HG02970 (cell line): ENCODE data around the gene CCL25.
"Not testable (repeated sequence)": the region's sequence is repeated elsewhere in the genome, so short reads cannot be mapped to it uniquely, and the experiment has no call there.

Experiments
- ATAC-seq: cut with Tn5 transposase; IDR thresholded peaks from one replicate; pipeline ENCODE4 v1.9.1; 2021; ENCODE audit warnings: mild to moderate bottlenecking, moderate library complexity, moderate number of reproducible peaks; ENCODE audit not compliant: unreplicated experiment, low FRiP score

Gene CCL25

DNA sequence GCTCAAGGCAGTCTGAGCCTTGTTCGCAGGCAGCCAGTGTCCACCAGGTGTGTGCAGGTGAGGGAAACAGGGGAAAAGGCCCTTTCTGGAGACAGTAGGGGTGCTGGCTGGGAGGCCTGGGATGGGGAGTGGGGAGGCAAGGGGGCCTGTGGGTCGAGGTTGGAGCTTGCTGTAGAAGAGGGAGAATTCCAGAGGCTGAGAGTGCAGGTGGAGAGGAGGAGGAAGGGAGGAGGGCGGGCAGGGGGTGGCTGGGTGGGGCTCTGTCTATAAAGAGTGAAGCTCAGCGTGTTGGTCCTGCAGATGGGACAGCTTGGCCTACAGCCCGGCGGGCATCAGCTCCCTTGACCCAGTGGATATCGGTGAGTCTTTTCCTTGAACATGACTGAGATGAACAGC is at the start of gene CCL25:
Gene CCL25, plus strand, starts transcription at position 297 of the 396 bp plus-strand sequence. CDS start 290 bp downstream, outside the sequence.
- no peak for ATAC-seq

DNA sequence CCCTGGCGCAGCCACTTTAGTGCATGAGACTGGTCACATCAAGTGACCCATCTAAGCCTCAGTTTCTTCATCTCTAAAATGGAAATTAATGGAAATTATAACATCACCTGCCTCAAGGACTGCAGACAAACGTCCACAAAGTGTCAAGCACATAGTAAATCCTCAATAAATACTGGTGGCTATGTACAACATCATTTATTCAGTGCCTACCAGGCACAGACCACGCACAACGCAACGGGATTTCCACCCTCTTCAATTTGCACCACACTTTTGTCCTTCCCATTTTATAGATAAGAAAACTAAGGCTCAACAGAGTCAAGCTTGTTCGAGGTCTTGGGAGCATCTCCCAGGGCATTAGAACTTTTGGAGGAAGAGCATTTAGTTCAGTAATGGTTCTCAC is 48.6 kb upstream of the CCL25 start:
- no peak for ATAC-seq

- ATAC-seq, result peak; percentile 12
Observed at GRCh38 chr19:8004723-8005513, 47.6 kb upstream of the CCL25 start.

DNA sequence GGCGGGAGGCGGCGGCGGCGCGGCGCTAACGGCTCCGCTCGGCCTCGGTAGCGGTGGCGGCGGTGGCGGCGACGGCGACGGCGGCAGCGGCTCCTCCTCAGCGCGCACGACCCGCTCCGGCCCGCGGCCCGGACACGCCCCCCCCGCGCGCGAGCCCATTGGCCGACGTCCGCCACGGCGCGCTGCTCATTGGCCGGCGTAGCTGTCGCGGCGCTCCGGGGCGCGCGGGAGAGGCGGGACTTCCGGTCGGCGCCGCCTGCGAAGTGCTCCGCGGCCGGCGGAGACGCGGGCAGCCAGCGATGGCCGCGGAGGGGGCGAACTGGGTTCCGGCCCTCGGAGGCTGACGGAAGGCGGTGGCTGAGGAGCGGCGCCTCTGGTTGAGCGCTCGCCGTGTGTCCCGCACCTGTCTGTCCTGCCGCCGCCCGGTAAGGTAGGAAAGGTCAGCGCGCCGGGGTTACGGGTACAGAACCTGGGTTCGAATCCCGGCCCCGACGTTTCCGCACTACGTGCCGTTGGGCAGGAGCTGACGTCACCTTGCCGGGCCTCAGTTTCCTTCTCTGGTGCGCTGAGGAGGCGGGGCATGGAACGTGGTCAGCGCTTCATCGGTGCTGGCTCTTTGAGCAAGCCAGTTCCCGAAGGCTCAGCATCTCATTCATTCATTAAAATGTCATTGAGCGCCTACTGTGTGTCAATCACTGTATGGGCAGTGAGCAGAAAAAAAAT is 46.9 kb upstream of the CCL25 start, which contains the start of gene ELAVL1:
Gene ELAVL1, minus strand, starts transcription at position 108 of the 723 bp plus-strand sequence. CDS start 13,826 bp downstream, outside the sequence.
- ATAC-seq, result peak; percentile 73

DNA sequence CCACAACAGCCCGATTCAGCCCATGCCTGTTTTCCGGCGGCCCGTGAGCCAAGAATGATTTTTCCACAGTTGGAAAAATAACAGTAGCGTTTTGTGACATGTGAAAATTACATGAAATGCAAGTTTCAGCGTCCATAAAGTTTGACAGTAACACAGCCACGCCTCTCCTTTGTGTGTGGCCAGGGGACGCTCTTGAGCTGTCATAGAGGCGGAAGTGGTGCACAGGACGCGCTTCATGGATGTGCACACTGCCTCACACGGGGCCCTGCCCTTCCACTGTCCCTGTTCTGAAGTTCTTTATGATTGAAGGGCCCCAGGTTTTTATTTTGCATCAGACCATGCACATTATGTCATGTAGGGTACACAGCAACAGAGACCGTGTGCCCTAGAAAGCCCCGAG is 34.8 kb upstream of the CCL25 start:
- no peak for ATAC-seq

GRCh38 chr19:8020681-8021080 is 31.9 kb upstream of the CCL25 start:
- ATAC-seq, result no peak

- no peak for ATAC-seq
Observed at GRCh38 chr19:8021374-8021773, 31.2 kb upstream of the CCL25 start.

DNA sequence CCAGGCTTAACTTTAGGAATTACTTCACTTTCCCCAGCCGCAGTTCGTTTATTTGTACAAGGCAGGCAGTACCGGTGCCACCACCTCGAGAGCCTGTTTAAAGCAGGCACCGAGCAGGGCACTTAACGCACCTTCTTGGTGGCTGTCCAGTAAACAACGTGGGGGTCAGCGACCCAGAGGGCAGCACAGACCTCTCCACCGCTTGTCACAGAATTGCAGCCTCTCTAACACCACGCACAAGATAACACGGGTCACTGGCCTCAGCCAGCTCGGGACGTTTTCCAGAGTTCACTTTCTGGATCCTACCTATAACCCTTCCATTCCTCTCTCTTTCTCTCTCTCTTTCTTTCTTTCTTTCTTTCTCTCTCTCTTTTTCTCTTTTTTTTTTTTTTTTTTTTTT is 30.3 kb upstream of the CCL25 start:
- ATAC-seq, result no peak

GRCh38 chr19:8023371-8023770 is 29.2 kb upstream of the CCL25 start:
- no peak for ATAC-seq

GRCh38 chr19:8024256-8024655 is 28.3 kb upstream of the CCL25 start:
- ATAC-seq, result not testable (repeated sequence)

DNA sequence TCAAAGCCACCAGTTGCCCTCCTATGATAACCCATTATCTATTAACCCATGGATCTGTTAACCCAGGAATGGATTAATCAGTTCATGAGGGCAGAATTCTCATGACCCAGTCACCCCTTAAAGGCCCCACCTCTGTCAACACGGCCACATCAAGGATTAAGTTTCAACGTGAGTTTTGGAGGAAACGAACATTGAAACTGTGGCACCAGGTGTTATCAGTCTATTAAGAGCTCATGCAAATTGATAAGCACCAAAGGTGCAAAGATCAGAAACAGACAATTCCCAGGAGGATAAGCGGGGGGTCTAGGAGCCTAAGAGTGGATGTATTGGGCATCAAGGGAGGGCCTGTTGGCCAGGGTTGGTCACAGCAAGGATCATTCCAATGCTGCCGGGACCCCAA is 27.2 kb upstream of the CCL25 start:
- ATAC-seq, result no peak

DNA sequence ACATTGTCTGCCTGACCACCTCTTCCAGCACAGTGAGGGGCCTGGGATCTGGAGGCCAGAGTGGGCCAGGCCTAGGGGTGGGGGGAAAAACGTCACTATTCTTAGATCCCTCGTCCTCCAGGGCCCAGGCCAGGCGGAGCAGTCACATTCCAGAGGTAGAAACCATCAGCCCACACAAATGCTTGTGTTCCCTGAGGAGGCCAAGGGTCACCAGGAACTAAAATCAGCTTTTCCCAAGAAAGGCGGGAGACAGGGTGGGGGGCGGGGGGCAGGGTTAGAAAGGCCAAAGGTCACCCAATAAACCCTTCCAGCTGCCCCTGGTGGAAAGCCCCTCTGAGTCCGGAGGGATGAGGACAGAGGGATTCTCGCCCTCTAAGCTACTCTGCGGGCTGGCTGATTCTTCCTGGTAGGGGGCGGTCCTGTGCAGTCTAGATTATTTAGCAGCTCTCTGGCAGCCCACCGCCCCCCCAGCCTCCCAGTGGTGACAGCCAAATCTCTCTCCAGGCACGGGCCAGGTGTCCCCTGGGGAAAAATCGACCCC is 23.5 kb upstream of the CCL25 start:
- no peak for ATAC-seq

DNA sequence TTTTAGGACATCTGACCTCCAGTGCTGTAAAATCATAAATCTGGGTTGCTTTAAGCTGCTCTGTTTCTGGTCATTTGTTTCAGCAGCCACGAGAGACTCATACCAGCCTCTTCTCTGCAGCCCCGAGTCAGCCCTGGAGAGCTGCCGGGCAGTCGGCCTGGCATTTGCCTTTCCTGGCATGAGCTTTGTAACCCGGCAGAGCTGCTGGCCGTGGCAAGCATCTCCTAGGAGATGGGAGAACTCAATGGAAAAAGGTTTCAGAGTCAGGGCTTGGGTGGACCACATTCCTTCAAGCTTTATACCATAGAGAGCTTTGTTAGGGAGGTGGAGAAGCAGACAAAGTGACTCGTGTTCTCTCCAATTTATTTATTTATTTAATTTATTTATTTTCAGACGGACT is 21.6 kb upstream of the CCL25 start:
- no peak for ATAC-seq

- not testable (repeated sequence) for ATAC-seq
Observed at GRCh38 chr19:8033287-8034177, 19.0 kb upstream of the CCL25 start.

DNA sequence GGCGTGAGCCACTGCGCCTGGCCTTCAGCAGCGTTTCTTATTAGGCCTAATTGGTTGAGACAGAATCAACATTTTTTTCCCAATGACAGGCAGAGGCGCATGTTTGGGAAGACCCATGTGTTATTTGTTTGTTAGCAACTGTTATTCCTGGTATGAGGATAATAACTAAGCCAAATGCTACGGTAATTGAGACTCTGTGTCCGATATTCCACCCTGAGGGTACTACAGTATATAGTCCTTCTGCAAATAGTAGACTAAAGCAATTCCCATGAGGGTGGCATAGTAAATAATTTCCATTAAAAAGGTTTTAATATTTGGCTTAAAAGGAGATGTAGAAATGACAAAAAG is 18.4 kb upstream of the CCL25 start:
- ATAC-seq, result no peak

- ATAC-seq, result no peak
Observed at GRCh38 chr19:8036434-8037099, 16.0 kb upstream of the CCL25 start.

DNA sequence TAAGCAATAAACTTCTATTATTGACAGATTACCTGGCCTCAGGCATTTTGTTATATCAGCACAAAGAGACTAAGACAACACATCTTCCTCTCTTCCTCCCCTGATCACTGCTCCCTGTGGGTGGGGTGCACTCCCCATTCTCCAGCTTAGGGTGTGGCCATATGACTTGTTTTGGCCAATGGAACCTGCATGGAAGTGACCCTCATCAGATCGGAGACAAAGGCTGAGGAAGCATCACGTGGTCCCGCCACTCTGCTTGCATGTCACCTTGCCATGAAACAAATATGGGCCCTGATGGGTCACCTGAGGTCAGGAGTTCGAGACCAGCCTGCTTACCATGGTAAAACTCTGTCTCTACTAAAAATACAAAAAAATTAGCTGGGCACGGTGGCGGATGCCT is 13.7 kb upstream of the CCL25 start:
- ATAC-seq, result no peak

DNA sequence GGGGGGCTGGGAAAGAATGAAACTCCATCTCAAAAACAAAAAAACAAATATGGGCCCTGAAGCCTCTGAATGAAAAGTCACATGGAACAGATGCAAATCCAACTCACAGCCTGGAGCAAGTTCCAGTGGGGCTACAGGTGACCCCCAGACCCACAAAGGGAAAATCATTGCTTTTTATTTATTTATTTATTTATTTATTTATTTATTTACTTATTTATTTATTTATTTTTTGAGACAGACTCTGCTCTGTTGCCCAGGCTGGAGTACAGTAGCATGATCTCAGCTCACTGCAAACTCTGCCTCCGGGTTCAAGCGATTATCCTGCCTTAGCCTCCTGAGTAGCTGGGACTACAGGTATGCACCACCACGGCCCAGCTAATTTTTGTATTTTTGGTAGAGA is 13.3 kb upstream of the CCL25 start:
- ATAC-seq, result no peak

- no peak for ATAC-seq
Observed at GRCh38 chr19:8041531-8041931, 11.0 kb upstream of the CCL25 start.

GRCh38 chr19:8042900-8043299 is 9.7 kb upstream of the CCL25 start:
- no peak for ATAC-seq
